K562 (cell line): ENCODE data around the gene JMJD1C. TPM values are rescaled to one million over a fixed set of nuclear protein-coding genes. Genes with fewer than 3 reads are reported as not detected.
A peak's percentile ranks its signal among the peaks of the same experiment; 100 is the strongest.

Source experiments
- CHCHD3 ChIP-seq: fragments of 250-450 bp; sonication (Bioruptor Pico); IDR thresholded peaks from 2 replicates; pipeline ENCODE4 v2.1.2; 2022; ENCODE audit warnings: mild to moderate bottlenecking
- GATAD2B ChIP-seq: fragments of 450-650 bp; IDR thresholded peaks from 2 replicates; pipeline ENCODE4 v1.6.1; 2017; ENCODE audit warnings: mild to moderate bottlenecking, borderline replicate concordance
- HCFC1 ChIP-seq: IDR thresholded peaks from 2 replicates; pipeline ENCODE4 v1.6.1; 2012; ENCODE audit warnings: low read depth, low read length, improper control_type of control experiment
- HDAC6 ChIP-seq: IDR thresholded peaks from 2 replicates; pipeline ENCODE4 v1.6.1; 2012; ENCODE audit warnings: low read depth, mild to moderate bottlenecking, control low read depth, inconsistent platforms, low read length, moderate library complexity
- NBN ChIP-seq: fragments of 450-650 bp; IDR thresholded peaks from 2 replicates; pipeline ENCODE4 v1.6.1; 2016; ENCODE audit warnings: low read depth, mild to moderate bottlenecking
- NCOA2 ChIP-seq, 2 experiments: fragments of 450-650 bp; IDR thresholded peaks; 2 replicates each; pipeline ENCODE4 v1.6.1; 2018; ENCODE audit warnings: mild to moderate bottlenecking in 2 of 2, moderate library complexity in 1 of 2; ENCODE audit not compliant: partially characterized antibody in 2 of 2
- NCOA4 ChIP-seq: fragments of 450-650 bp; IDR thresholded peaks from 2 replicates; pipeline ENCODE4 v1.6.1; 2018; ENCODE audit warnings: mild to moderate bottlenecking; ENCODE audit not compliant: partially characterized antibody
- RERE ChIP-seq: sonication (generic); formaldehyde crosslinking; IDR thresholded peaks from 2 replicates; pipeline ENCODE4 v1.8.0; 2023; ENCODE audit warnings: missing genetic modification reagents, mild to moderate bottlenecking, borderline replicate concordance
- RNF2 ChIP-seq: sonication (generic); IDR thresholded peaks from 2 replicates; pipeline ENCODE4 v1.6.1; 2016
- ZNF174 ChIP-seq: fragments of 250-450 bp; sonication (Bioruptor Pico); IDR thresholded peaks from 2 replicates; pipeline ENCODE4 v1.4.0; 2020; ENCODE audit warnings: mild to moderate bottlenecking
- ZNF354B ChIP-seq: fragments of 250-450 bp; sonication (Bioruptor Pico); IDR thresholded peaks from 2 replicates; pipeline ENCODE4 v1.4.0; 2020
- ZNF511 ChIP-seq: sonication (generic); formaldehyde crosslinking; IDR thresholded peaks from 2 replicates; pipeline ENCODE4 v1.8.0; 2022; ENCODE audit warnings: mild to moderate bottlenecking, missing genetic modification reagents
- polyA plus RNA-seq, 8 experiments: library from polyadenylated mRNA; depleted of rRNA in 4 of 8; stranded (reverse) in 5 of 8; unstranded in 3 of 8; fragments of >200 nt; fragmentation: Nextera tagmentation in 2 of 8; fragmentation: Illumina TruSeq in 1 of 8; extraction: Ambion mirVana in 2 of 8; extraction: Trizol in 1 of 8; gene quantifications; 2 replicates each; pipeline versions ENCODE4 v1.2.1 to v1.2.3, GENCODE V29; 2011 to 2014; ENCODE audit warnings: inconsistent platforms in 1 of 8, missing spikeins in 1 of 8
- total RNA-seq, 7 experiments: library from RNA; depleted of rRNA in 6 of 7; stranded (reverse); fragments of >200 nt in 6 of 7; fragmentation: Illumina TruSeq in 2 of 7; extraction: Trizol in 2 of 7; gene quantifications; 2 replicates each; pipeline versions ENCODE4 v1.2.1 to v1.2.3, GENCODE V29; 2011 to 2021; ENCODE audit warnings: low replicate concordance in 1 of 7
- TF ChIP-seq, protein P1 (sequence below): sonication (generic); formaldehyde crosslinking; IDR thresholded peaks from 2 replicates; pipeline ENCODE4 v1.8.1; 2023; ENCODE audit warnings: mild to moderate bottlenecking, missing genetic modification reagents
- TF ChIP-seq, protein P2 (sequence below), 2 experiments: fragments of 450-650 bp in 1 of 2; sonication (generic) in 1 of 2; formaldehyde crosslinking; conservative IDR thresholded peaks; 2 replicates each; pipeline versions ENCODE4 v1.4.0 to v1.8.1; 2020 to 2022; ENCODE audit warnings: mild to moderate bottlenecking in 1 of 2, missing genetic modification reagents in 1 of 2

JMJD1C gene
- total and polyA plus RNA-seq, 9 of the 15 experiments (the other 6 are each of a cell fraction or from before 2014, with no cell fraction given): 25.3 to 68.0 (median 47.2) TPM

GRCh38 chr10:63268798-63269503 lies 196.8 kb downstream of the JMJD1C start (continued):
- TF ChIP-seq, protein P1, sequence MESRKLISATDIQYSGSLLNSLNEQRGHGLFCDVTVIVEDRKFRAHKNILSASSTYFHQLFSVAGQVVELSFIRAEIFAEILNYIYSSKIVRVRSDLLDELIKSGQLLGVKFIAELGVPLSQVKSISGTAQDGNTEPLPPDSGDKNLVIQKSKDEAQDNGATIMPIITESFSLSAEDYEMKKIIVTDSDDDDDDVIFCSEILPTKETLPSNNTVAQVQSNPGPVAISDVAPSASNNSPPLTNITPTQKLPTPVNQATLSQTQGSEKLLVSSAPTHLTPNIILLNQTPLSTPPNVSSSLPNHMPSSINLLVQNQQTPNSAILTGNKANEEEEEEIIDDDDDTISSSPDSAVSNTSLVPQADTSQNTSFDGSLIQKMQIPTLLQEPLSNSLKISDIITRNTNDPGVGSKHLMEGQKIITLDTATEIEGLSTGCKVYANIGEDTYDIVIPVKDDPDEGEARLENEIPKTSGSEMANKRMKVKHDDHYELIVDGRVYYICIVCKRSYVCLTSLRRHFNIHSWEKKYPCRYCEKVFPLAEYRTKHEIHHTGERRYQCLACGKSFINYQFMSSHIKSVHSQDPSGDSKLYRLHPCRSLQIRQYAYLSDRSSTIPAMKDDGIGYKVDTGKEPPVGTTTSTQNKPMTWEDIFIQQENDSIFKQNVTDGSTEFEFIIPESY: peak; percentile 73
- no peak for TF ChIP-seq CHCHD3 (CRISPR knock-in tag)
- TF ChIP-seq, protein P2, sequence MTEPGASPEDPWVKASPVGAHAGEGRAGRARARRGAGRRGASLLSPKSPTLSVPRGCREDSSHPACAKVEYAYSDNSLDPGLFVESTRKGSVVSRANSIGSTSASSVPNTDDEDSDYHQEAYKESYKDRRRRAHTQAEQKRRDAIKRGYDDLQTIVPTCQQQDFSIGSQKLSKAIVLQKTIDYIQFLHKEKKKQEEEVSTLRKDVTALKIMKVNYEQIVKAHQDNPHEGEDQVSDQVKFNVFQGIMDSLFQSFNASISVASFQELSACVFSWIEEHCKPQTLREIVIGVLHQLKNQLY (CRISPR knock-in tag; conservative IDR thresholded peaks at IDR 0.05): no peak
- peak; percentile 43 for TF ChIP-seq HCFC1
- no peak for TF ChIP-seq RERE (CRISPR knock-in tag)
- peak; percentile 72; the same call in 1 of the 2 replicates for TF ChIP-seq ZNF511
- TF ChIP-seq NCOA4: no peak
- no peak for TF ChIP-seq HDAC6
- no peak for TF ChIP-seq ZNF174 (CRISPR knock-in tag)
- no peak for TF ChIP-seq ZNF354B (CRISPR knock-in tag)
- TF ChIP-seq NCOA2 (IDR thresholded peaks at IDR 0.05; ENCODE audit: partially characterized antibody in 2 of 2): no peak
- peak; percentile 98 for TF ChIP-seq NBN
- peak; percentile 53; the same call in 1 of the 2 replicates for TF ChIP-seq RNF2
- peak; percentile 56 for TF ChIP-seq GATAD2B
